GM18867 (cell line): ENCODE results near the gene CIB2.

Source experiments
- ATAC-seq: cut with Tn5 transposase; IDR thresholded peaks from one replicate; pipeline ENCODE4 v1.9.1; 2021; ENCODE audit warnings: mild to moderate bottlenecking, moderate library complexity; ENCODE audit not compliant: unreplicated experiment

CIB2 gene

GRCh38 chr15:78149805-78150751 is 18.8 kb upstream of the CIB2 start:
- peak; percentile 3 for ATAC-seq

GRCh38 chr15:78149068-78149804 is 18.0 kb upstream of the CIB2 start, which contains the start of gene IDH3A:
Gene IDH3A (plus strand): TSS chr15:78149362. CDS start chr15:78149404, 42 bp downstream.
- ATAC-seq, result peak; percentile 76

GRCh38 chr15:78148392-78149067 is 17.3 kb upstream of the CIB2 start:
- peak; percentile 2 for ATAC-seq

GRCh38 chr15:78147566-78147965 is 16.3 kb upstream of the CIB2 start:
- no peak for ATAC-seq

GRCh38 chr15:78146425-78147154 is 15.3 kb upstream of the CIB2 start:
- ATAC-seq, result no peak

GRCh38 chr15:78142332-78142731 is 11.1 kb upstream of the CIB2 start:
- no peak for ATAC-seq

- no peak for ATAC-seq
These were observed 9.0 kb upstream of the CIB2 start for GRCh38 chr15:78140292-78140691.

- no peak for ATAC-seq
These were observed 8.3 kb upstream of the CIB2 start for GRCh38 chr15:78139578-78139977.

GRCh38 chr15:78133801-78134200 is 2.6 kb upstream of the CIB2 start:
- ATAC-seq, result no peak

- no peak for ATAC-seq
These were observed 565 bp downstream of the CIB2 start for GRCh38 chr15:78130466-78131294.

GRCh38 chr15:78129751-78130287 is 1.4 kb downstream of the CIB2 start:
- ATAC-seq, result no peak

GRCh38 chr15:78129077-78129750 is 2.0 kb downstream of the CIB2 start:
- no peak for ATAC-seq

GRCh38 chr15:78127882-78128281 is 3.4 kb downstream of the CIB2 start:
- no peak for ATAC-seq

GRCh38 chr15:78125267-78125666 is 6.0 kb downstream of the CIB2 start:
- ATAC-seq, result no peak

- no peak for ATAC-seq
These were observed 10.7 kb downstream of the CIB2 start for GRCh38 chr15:78120523-78120922.

GRCh38 chr15:78112551-78112950 is 18.7 kb downstream of the CIB2 start:
- ATAC-seq, result no peak

GRCh38 chr15:78111788-78112187 is 19.5 kb downstream of the CIB2 start:
- ATAC-seq, result no peak

- no peak for ATAC-seq
These were observed 20.2 kb downstream of the CIB2 start for GRCh38 chr15:78110916-78111475.

- ATAC-seq, result no peak
These were observed 21.1 kb downstream of the CIB2 start for GRCh38 chr15:78110096-78110495.
